HAP-1 (cell line): ENCODE data around the gene AVPR2.

ENCODE experiments used
- DNase-seq, 2 experiments: peaks; one replicate each; pipeline ENCODE4 v3.0.0-alpha.2; 2016 to 2020; ENCODE audit warnings: low spot score in 2 of 2
- H3K27me3 ChIP-seq: fragments of 250-450 bp; sonication (Bioruptor Pico); 2 replicates; pipeline ENCODE4 v1.5.1; 2020; ENCODE audit warnings: low read depth, mild to moderate bottlenecking, moderate library complexity
- H3K36me3 ChIP-seq: fragments of 250-450 bp; sonication (Bioruptor Pico); replicated peaks from 2 replicates; pipeline ENCODE4 v1.5.1; 2020; ENCODE audit warnings: mild to moderate bottlenecking
- H3K4me1 ChIP-seq: fragments of 250-450 bp; sonication (Bioruptor Pico); 2 replicates; pipeline ENCODE4 v1.5.1; 2020; ENCODE audit warnings: mild to moderate bottlenecking
- H3K4me3 ChIP-seq: fragments of 250-450 bp; sonication (Bioruptor Pico); 2 replicates; pipeline ENCODE4 v1.5.1; 2020; ENCODE audit warnings: mild to moderate bottlenecking, moderate library complexity
- H3K9me3 ChIP-seq: fragments of 250-450 bp; sonication (Bioruptor Pico); 2 replicates; pipeline ENCODE4 v1.5.1; 2020; ENCODE audit warnings: mild to moderate bottlenecking, moderate library complexity
- in situ Hi-C: fragments of 300-500 bp; cut with MboI; formaldehyde crosslinking; loops from 3 replicates; pipeline ENCODE4 v1.14.3; 2020; ENCODE audit warnings: low sequenced_read_pairs, inconsistent platforms, mixed read lengths

The AVPR2 gene

GRCh38 chrX:153956044-153956907 lies 51.8 kb downstream of the AVPR2 start:
- Histone ChIP-seq H3K4me3 (no peak overlapping the region), H3K27me3 (no peaks in the 10 kb centered on the region), H3K9me3 (no peaks in the 10 kb centered on the region), H3K36me3 (peaks cover 100% of the 10 kb centered on the region), H3K4me1 (no peaks in the 10 kb centered on the region)
- in situ Hi-C loops, result loop anchor here (10.0 kb wide), 1 partner anchor 1011 kb away; no protein-coding TSS in a partner anchor
- no peak for DNase-seq
